HG03354 (cell line): Measurements from ENCODE around the gene PIP5K1B.
A peak's percentile ranks its signal among the peaks of the same experiment; 100 is the strongest.

Experiments used
- ATAC-seq: cut with Tn5 transposase; IDR thresholded peaks from one replicate; pipeline ENCODE4 v1.9.1; 2021; ENCODE audit warnings: mild to moderate bottlenecking; ENCODE audit not compliant: unreplicated experiment, poor library complexity, severe bottlenecking

The PIP5K1B gene

DNA sequence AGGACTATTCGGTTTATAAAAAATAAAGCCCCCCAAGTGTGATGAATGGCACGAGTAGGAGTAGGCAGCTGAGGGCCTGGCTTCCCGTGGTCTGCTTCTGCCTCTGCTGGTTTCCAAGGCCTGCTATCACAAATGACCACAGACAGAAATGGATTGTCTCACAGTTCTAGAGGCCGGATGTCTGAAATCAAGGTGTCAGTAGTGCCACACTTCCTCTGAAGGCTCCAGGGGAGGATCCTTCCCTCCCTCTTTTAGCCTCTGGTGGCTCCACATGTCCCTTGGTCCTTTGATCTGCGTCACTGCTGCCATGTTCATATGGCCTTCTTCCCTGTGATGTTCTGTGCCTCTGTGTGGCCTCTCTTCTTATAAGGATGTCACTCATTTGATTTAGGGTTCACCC, 293.8 kb downstream of the PIP5K1B start:
- ATAC-seq = no peak

DNA sequence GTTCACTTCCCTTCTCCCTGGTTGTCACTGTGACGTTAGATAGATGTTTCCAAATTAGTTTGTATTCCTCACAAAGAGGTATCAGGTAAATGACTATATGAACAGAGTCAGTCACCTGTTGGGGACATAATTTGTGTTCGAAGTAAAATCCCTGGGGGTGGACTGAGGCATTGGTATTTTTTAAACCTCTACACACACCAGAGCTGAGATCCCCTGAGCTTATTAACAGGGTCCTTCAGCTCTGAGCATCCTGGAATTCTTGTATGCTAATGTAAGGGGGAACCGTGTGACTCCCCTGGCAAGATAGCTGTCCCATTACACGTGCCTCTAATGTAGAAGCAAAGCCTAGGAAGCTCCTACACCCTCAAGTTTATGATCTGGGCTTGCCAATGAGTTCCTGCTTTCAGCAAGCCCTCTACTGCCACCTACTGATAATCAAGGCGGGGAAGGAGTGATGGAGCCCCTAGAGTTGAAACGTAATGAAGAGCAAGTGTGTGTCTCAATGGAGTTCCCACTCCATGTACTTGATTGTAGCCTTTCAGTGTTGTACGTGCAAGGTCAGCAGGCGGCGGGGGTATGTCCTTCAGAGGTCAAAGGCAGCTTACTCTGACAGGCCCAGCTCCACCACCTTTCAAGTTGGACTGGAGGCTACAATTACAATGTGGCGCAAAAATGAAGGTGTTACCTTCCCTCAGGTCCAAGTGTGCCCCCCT, 294.5 kb downstream of the PIP5K1B start:
- peak; percentile 74 for ATAC-seq

DNA sequence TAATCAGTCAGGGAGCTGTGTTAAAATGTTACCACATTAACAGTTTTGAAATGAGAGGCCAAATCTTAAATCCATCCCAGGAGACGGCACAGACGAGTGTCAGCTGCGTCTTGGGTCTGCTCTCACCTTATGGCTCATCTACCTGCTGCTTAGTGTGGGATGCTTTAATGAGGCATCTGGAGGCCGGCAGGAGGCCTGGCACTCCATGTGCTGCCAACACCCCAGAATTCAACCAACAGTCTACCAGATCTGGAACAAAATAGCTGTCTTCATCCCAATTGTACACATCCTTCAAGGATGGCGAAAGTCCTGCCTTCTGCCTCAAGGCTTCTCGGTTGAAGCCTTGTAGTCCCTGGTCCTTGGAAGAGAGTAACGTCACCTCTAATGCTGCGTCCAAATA, 296.9 kb downstream of the PIP5K1B start:
- peak; percentile 53 for ATAC-seq

DNA sequence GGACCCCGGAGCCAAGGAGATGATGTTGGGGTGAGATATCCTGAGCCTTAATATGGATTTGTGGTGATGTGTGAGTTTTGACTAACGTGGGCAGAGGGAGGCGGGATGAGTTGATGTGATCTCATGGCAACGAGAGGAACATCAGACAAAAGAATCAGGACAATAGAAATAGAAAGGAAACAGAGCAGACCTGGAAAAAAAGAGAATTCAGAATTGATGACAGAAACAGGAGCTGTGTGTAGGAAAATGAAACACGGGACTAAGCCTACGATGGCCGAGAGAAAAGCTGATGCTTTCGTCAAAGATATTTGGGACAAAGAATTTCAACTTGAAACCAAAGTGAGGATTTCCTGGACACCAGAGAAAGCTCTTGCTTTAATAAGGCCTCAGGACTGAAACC, 298.0 kb downstream of the PIP5K1B start:
- no peak for ATAC-seq

DNA sequence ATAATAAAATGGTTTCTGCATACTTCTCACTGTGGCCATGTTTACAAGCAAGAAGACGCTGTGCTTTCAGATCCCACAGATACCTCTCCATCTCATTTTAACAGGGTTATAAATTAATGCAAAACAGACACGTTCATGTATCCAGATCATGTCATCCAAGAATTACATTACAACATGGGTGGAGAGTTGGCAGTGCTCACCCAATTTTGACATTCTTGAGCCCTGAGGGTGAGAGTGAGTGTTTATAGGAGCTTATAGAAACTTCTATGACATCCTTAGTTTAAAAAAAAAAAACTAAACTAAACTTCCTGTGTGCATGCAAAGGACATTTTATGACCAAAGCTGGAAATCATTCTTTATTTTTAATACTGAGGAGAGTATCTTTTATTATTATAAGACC, 299.8 kb downstream of the PIP5K1B start:
- ATAC-seq = no peak

DNA sequence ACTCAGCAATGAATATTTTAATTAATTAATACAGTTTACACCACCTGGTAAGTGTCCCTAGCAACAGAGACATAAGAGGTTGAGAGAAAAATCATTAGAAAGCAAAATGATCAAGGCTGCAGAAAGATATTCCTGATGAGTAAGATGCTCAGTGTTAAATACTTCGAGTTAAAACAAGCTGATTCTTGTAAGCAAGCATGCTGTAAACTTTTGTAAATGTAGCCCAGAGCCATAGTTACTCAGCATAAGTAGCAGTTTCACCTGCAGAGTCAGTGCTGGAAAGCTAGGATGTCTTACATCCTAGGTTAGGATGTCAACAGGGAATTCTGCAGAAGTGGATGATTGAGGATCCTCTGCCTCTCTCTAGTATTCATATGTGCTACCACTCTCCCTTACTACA, 304.7 kb downstream of the PIP5K1B start:
- no peak for ATAC-seq

DNA sequence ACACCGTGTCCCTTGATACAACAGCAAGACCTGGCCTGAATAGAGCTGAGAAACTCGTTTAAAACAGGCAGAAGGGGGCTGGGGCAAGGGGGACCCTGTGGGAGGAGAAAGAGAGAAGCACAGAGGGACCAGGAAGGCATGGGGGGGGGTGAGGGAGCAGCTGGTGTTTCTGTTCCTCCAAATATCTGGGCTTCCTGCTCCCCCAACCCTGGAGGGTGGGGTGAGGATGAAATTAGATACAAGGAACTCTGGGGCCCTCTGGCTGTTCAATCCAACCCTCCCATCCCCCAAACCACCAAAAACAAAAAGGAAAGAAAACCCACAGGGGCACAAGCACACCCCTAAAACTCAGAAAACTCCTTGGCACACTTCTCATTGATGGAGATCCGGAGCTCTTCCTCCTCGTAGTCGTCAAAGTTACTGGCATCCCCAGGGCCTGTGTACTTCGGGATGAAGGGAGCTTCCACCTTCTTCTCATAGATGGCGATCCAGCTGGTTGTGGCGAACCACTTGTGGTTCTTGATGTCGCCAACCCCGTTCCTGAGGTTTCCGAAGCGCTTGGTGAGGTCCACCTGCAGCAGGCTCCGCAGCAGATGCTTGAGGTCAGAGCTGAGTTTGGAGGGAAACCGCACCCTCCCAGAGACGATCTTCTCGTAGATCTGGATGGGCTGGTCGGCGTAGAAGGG, 307.8 kb downstream of the PIP5K1B start:
- ATAC-seq = no peak

DNA sequence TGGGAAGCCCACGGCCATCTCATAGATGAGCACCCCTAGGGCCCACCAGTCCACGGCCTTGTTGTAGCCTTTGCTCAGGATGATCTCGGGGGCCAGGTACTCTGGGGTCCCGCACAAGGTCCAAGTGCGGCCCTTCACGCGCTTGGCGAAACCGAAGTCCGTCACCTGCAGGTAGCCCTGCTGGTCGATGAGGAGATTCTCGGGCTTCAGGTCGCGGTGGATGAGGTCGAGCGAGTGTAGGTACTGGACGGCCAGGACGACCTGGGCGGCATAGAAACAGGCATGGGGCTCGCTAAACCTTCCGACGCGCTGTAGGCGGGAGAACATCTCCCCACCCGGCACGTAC, 308.3 kb downstream of the PIP5K1B start:
- ATAC-seq = no peak

DNA sequence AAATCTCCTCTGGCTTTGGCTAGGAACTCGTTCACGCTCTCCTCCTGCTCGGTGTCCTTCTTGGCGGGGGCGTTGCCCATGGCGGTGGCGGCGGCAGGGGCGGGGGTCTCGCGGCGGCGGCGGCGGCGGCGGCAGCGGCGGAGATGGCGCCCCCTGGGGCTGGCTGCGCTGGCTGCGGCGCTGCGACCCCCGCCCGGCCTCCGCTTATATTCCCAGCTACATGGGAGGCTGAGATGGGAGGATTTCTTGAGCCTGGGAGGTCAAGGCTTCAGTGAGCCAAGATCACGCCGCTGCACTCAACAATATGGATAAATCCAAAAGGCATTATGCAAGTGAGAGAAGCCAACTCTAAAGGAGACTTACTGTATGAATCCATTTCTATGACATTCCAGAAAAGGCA, 309.0 kb downstream of the PIP5K1B start, which contains the start of gene PRKACG:
Gene PRKACG (minus strand): TSS at position 101 of the 400 bp plus-strand sequence. CDS start 21 bp downstream, at position 80.
- ATAC-seq = no peak

DNA sequence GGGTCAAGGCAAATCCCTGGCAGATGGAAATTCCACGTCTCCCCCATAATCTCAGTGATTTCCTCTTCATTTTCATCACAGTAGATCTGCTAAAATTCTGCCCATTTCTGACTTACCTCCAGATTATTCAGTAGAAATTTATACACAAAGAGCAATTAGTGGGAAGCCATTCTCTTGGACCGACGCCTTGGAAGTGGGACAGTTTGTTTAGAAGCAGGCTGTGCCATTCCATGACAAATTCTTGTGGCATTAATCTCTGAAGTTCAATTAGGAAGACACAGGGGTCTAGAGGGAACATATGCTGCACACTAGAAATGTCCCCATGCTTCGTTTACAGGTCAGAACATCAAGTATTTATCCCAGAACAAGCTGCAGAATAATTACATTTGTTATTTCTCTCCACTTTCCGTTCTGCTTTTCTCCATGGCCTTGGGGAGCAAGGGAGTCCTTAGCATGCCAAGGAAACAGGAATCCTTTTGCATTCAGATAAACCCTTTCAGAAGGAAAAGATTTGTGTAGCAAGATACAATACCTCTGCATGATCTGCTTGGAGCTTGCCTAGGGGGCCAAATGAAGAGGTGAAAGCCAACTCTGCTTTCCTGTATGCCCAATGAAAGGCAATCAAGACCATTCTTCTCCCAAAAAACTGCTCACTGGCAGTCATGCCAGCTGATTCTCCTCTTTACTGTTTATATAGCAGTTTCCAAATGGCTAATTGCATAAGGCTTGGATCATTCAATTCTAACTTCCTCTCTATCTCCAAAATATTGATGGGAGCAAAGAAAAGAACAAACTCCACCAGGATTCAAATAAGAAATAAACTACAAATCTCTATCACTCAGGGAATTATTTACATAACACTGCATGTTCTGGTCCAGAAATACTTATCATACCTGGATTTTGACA, 311.4 kb downstream of the PIP5K1B start:
- no peak for ATAC-seq

DNA sequence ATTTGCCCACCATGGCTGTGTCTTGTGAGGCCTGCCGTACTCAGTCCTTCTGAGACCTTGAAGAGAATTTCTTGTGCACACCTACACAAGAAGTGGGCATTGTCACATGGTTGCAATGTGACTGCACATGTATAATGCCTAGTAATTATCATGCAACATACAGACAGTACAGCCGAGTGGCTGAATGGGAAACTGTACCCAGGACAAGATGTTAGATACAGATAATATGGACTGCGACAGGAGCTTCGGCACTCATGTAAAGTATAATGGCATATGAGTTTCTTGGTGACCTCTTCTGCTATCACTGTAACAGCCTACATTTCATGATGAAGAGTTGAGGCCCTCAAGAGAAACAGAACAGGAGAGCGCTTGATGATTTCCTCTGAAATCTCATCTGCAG, 313.7 kb downstream of the PIP5K1B start:
- ATAC-seq = no peak

DNA sequence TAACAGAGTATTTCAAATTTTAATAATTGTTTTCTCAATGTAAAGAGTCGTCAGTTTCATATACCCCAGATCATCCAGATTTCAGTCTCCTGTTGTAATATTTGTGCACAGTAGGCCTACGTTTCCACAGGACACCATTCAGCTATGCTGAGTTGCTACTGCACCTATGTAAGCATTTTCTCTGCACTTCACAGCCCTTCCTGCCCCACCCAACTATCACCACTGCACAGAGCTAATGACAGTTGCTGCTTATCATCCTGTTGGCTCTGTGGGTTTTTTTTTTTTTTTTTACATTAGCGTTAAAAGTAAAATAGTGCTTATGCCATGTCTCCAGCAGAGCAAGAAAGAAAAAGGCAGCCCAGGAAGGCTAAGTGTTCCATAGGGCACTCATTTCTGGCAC, 314.8 kb downstream of the PIP5K1B start:
- no peak for ATAC-seq

DNA sequence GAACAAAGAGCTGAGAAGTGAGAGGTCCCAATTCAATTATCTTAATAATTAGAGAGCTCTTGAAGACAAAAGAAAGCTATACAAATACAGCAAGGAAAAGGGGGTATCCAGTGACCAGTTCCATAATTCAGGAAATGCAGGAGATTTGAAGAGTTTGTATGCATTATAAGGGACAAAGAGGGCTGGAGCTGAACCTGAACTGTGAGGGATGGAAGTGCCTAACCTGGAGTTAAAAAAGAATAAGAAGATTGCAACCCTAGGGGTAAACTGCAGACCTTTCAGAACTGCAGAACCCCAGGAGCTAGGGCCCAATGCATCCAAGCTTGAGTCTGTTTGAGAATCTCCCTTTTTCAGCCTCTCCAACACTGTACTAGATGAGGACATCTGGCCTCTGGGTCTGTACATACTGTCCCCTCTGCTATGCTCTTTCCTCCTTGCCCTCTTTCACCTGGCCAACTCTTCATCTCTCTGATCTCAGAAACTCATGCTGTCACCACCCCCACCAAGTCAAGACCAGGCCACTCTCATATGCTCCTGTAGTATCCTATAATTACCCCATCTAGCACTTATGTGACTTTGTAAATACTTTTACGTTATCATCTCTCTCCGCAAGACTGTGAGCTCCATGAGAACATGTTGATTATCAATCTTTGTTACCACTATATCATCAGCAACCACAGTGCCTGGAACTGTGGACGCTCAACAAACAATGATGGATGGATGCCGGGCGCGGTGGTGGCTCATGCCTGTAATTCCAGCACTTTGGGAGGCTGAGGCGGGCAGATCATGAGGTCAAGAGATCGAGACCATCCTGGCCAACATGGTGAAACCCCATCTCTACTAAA, 315.5 kb downstream of the PIP5K1B start:
- ATAC-seq = no peak

DNA sequence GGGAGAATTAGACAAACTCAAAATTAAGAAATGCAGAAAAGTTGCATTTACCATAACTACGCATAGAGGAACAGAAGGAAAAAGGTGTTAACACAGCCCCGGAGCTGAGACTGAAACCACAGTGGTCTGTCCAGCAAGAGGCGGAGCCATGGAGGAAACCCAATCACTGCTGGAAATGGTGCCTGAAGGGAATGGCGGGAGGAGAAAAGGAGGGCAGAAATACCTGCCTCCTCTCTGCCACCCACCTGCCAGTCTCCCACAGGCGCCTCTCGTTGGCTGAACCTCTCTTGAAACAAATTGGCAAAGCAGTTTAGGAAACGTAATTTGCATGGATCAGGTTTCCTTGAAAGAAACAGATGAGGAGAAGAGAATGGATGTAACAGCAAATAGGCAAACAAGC, 318.6 kb downstream of the PIP5K1B start:
- ATAC-seq = no peak

DNA sequence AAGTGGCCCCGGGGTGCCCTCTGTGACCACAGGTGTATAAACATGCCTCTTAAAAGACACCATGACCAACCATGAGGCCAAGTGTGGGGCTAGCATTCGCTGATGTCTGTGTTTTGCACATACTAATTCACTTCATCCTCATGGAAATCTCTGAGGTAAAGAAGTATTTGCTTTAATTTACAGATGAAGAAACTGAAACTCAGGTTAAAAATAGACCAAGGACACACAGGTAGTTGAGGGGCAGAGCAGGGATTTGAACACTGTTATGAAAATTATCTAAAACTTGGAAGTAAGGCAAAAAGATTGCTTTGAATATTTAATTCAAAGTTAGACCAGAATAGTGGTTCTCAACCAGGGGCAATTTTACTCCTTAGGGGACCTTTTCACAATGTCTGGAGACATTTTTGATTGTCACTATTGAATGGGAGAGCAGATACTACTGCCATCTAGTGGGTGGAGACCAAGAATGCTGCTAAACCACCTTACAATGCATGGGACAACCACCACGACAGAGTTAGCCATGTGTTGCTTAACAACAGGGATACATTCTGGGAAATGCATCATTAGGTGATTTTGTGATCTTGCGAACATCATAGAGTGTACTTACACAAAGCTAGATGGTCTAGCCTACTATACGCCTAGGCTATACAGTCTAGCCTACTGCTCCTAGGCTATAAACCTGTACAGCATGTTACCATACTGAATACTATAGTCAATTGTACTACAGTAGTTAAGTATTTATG, 322.5 kb downstream of the PIP5K1B start:
- ATAC-seq = peak; percentile 83

DNA sequence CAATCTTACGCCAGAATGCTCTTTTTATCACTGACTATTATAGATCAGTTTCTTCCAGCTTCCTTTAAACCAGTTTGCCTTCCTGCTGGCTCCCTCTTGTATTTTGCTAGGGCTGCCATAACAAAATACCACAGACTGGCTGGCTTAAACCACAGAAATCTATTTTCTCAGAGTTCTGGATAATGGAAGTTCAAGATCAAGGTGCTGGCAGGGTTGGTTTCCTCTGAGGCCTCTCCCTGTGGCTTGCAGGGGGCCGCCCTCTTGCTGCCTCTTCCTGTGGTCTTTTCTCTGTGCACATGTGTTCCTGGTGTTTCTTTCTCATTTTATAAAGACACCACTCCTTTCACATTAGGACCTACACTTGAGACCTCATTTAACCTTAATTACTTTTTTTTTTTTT, 323.7 kb downstream of the PIP5K1B start:
- no peak for ATAC-seq

DNA sequence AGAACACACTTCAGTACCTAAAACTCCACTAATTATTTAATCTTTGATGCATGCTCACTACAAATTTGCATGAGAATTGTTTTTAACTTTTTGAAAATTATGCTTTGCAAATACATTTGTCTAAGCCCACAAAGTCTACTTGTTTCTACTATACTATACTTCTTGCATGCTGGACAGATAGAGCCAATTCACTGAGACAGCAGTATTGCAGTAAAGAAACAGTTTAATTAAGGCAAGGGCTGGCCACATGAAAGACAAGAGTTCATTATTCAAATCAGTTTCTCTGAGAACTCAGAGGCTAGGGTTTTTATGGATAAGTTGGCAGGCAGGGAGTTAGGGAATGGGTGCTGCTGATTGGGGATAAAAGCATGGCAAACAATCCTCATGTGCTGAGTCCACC, 324.5 kb downstream of the PIP5K1B start:
- no peak for ATAC-seq

DNA sequence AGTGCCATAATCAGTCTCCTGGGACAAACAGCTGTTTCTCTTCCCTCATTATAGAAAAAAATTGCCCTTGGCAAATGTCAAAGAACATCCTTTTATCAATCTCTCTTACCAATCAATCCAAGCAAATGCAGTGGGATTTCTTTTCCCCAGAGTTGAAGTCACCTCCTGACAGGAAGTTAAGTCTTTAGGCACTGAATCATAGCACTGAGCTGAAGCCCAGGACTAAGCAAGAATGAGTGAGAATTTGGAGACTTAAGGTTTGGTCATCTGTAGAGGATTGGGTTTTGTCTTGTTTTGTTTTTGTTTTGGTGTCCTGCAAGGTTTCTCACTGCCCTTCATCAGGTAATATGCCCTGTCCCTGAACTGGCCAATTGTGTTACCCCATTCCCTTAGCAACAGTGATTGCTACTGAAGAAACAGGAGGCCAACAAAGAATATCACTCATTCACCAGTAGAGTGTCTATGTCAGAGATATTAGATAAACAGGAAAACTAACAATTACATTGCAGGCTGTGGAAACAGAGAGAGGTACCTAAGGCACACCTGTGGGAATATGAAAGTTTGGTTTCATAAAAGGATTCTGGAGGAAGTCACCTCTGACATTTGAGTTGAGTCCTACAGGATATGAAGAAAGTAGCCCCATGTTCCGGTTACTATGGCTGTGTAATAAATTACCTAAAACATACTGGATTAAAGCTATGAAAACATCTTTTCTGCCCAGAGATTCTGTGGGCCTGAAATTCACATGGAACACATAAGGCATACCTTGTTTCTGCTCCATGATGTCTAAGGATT, 326.0 kb downstream of the PIP5K1B start:
- ATAC-seq = no peak
